Heart right ventricle (tissue), 16 donors: ENCODE results near the gene CALY. TPM values are rescaled to one million over a fixed set of nuclear protein-coding genes. Genes with fewer than 3 reads are reported as not detected.

Source experiments
- ATAC-seq, 8 donors: fragments of 200-7000 bp; cut with Tn5 transposase; one replicate each; pipeline ENCODE4 v1.9.1; 2020; ENCODE audit warnings: mild to moderate bottlenecking in 8 of 8, moderate library complexity in 8 of 8, moderate number of reproducible peaks in 1 of 8
- DNase-seq, 2 donors: peaks; one replicate each; pipeline ENCODE4 v3.0.0-alpha.2; 2020
- H3K27ac ChIP-seq, 10 donors: fragments of 200-600 bp; sonication (generic) in 2 of 10; one replicate each; pipeline versions ENCODE4 v1.5.0 to v1.8.0; 2020 to 2022; ENCODE audit warnings: mild to moderate bottlenecking in 3 of 10
- H3K27me3 ChIP-seq, 7 donors: fragments of 200-600 bp; one replicate each; pipeline ENCODE4 v1.8.0; 2021 to 2022; ENCODE audit warnings: mild to moderate bottlenecking in 2 of 7
- H3K36me3 ChIP-seq, 9 donors: fragments of 200-600 bp; sonication (generic) in 1 of 9; one replicate each; pipeline versions ENCODE4 v1.5.0 to v1.8.0; 2020 to 2022; ENCODE audit warnings: mild to moderate bottlenecking in 2 of 9
- H3K4me1 ChIP-seq, 9 donors: fragments of 200-600 bp; sonication (generic) in 1 of 9; one replicate each; pipeline versions ENCODE4 v1.5.0 to v1.8.0; 2020 to 2022; ENCODE audit warnings: mild to moderate bottlenecking in 4 of 9
- H3K4me3 ChIP-seq, 10 donors: fragments of 200-600 bp; sonication (generic) in 2 of 10; one replicate each; pipeline versions ENCODE4 v1.5.0 to v1.8.0; 2020 to 2022; ENCODE audit warnings: mild to moderate bottlenecking in 7 of 10, moderate library complexity in 2 of 10
- H3K9me3 ChIP-seq, 11 donors: fragments of 200-600 bp in 10 of 11; sonication (generic) in 2 of 11; one replicate each; pipeline versions ENCODE4 v1.5.0 to v1.8.0; 2013 to 2022; ENCODE audit warnings: mild to moderate bottlenecking in 2 of 11, control low read depth in 1 of 11, moderate library complexity in 1 of 11
- CTCF ChIP-seq, 9 donors: fragments of 200-600 bp; sonication (generic) in 2 of 9; IDR thresholded peaks; one replicate each; pipeline versions ENCODE4 v1.5.0 to v1.8.0; 2021 to 2022; ENCODE audit warnings: antibody characterized with exemption in 9 of 9, mild to moderate bottlenecking in 5 of 9, moderate library complexity in 1 of 9
- WGBS, 2 donors: extraction: QIAGEN DNeasy Blood & Tissue Kit; methylation state at CpG; one replicate each; pipeline ENCODE4 v1.1.7; 2013; ENCODE audit warnings: inconsistent platforms in 1 of 2; 5-methylcytosine and 5-hydroxymethylcytosine counted together
- intact Hi-C, 10 donors: fragments of 100-400 bp; cut with DNase I; formaldehyde crosslinking; loops; one replicate each; pipeline versions ENCODE4 v1.11.1 to v1.14.2; 2022
- polyA plus RNA-seq, 2 donors: library from polyadenylated mRNA; stranded (reverse); fragments of 200-250 nt; gene quantifications; one replicate each; pipeline ENCODE4 v1.2.3, GENCODE V29; 2013
- total RNA-seq, 10 donors: library from RNA; stranded (reverse); fragmentation: NEBNext Ultra II Directional in 3 of 10; extraction: Animal tissue kit (Norgen Biotek cat#: 25700) in 3 of 10; gene quantifications; one replicate each; pipeline versions ENCODE4 v1.2.1 to v1.2.4, GENCODE V29; 2021 to 2023
- donor health status: Arrhythmogenic right ventricular cardiomyopathy.
- donor health status: ischemic (EF 13 %, LVEDD 7.1; RV severe dilation, severe dysfunction).
- donor health status: healthy with polysubstance abuse.
- donor health status: DM: no; HTN: yes; CAD: no.
- donor health status: DM: no; HTN: no; CAD: no.
- donor health status: ischemic (EF 25% LVEDD 6.9; RV normal size, moderate dysfunction).
- donor health status: ischemic (EF 25% LVEDD 5.7; RV mildly dilated, moderate dysfunction).
- donor health status: healthy.
- donor health status: DM: yes; HTN: yes; CAD: no.
- donor health status: Ischemic cardiomyopathy.
- donor health status: ischemic (EF 35%, LVEDD 5.7; RV mildly dilated, moderate dysfunction).
- donor health status: nonischemic (EF 11% LVEDD 7.7; RV severe dilation, severe dysfunction).
- donor health status: DM: yes; HTN: yes; CAD: no.
- donor health status: PGD.
- donor health status: ischemic (EF 29% LVEDD 5.4; RV normal size, mild dysfunction).
- donor health status: nonischemic (EF 23%, LVEDD 6.1; RV moderate dilation, normal function).

The CALY gene
- total and polyA plus RNA-seq, 12 donors, result 0.09 to 0.77 TPM; not detected in 10

DNA sequence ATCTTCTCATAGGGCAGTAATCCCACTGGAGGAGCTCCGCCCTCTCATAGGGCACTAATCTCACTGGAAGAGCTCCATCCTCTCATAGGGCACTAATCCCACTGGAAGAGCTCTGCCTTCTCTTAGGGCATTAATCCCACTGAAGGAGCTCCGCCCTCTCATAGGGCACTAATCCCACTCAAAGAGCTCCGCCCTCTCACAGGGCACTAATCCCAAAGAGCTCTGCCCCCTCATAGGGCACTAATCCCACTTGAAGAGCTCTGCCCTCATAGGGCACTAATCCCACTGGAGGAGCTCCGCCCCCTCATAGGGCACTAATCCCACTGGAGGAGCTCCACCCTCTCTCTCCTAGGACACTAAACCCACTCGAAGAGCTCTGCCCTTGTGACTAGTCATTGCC lies 24.5 kb upstream of the CALY start:
- TF ChIP-seq CTCF (IDR thresholded peaks at IDR 0.05), result no peak
- no peaks in the 10 kb centered on the region for H3K27me3 ChIP-seq
- intact Hi-C loops, result no loop called here
- no peak overlapping the region for H3K27ac ChIP-seq
- WGBS, 2 donors, result 92 to 97% methylated on average over 5 of the region's 5 CpGs
- no peak for DNase-seq
- H3K36me3 ChIP-seq, result peaks cover 0 to 49% (median 21%) of the 10 kb centered on the region in 9 donors
- no peak for ATAC-seq
- H3K9me3 ChIP-seq, result peaks cover 0 to 6% (median 0%) of the 10 kb centered on the region in 11 donors
- H3K4me1 ChIP-seq, result peaks cover 4 to 29% (median 15%) of the 10 kb centered on the region in 9 donors
- H3K4me3 ChIP-seq, result no peak overlapping the region

DNA sequence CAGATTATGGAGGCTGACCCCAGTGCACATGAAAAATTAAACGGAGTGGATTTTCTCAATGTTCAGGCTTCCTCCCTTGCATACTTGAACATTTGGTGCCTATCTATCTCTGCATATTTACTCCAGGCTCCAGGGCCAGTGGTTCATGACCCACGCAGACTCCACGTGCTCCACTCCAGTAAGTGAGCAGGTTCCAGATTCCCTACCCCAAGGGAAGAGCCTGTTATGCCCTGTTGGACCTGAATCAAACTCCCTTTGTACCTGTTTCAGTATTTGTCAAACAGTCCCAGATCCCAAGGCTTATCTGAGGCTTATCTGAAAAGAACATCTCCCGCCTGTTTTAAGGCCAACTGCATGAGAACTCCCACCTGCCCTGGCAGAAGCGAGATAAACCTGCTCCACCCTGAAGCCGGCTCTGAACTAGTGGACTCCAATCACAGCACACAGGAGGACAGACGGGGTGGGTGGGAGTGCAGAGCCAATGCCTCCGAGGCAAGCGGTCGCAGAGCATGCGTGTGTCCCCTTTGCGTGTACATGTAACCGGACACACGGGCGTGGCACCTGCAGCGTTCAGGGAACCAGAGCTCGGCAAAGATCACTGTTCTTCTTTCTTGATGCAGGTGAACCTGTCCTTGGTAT lies 23.4 kb upstream of the CALY start:
- no peak overlapping the region for H3K27ac ChIP-seq
- no peak for TF ChIP-seq CTCF (IDR thresholded peaks at IDR 0.05)
- no peak for ATAC-seq
- H3K36me3 ChIP-seq, result peaks cover 0 to 38% (median 10%) of the 10 kb centered on the region in 9 donors
- WGBS, 2 donors, result 83 to 84% methylated on average over 17 of the region's 17 CpGs
- H3K4me1 ChIP-seq, result peaks cover 4 to 29% (median 15%) of the 10 kb centered on the region in 9 donors
- intact Hi-C loops, result no loop called here
- DNase-seq, result no peak
- H3K9me3 ChIP-seq, result peaks cover 0 to 6% (median 0%) of the 10 kb centered on the region in 11 donors
- H3K27me3 ChIP-seq, result no peaks in the 10 kb centered on the region
- H3K4me3 ChIP-seq, result no peak overlapping the region

- Histone ChIP-seq H3K9me3 (peaks cover 0 to 6% (median 0%) of the 10 kb centered on the region in 11 donors), H3K27me3 (no peaks in the 10 kb centered on the region), H3K27ac (peak overlapping the region in 1 of 10 donors; percentile 72), H3K4me3 (no peak overlapping the region), H3K4me1 (peaks cover 4 to 27% (median 15%) of the 10 kb centered on the region in 9 donors), H3K36me3 (peaks cover 0 to 32% (median 6%) of the 10 kb centered on the region in 9 donors)
- intact Hi-C loops, result no loop called here
- TF ChIP-seq CTCF (IDR thresholded peaks at IDR 0.05), result no peak
- DNase-seq, result no peak
- ATAC-seq, result peak in 1 of 8 donors; percentile 17
- 30 to 40% methylated on average over 6 of the region's 6 CpGs for WGBS, 2 donors
Observed at GRCh38 chr10:133359554-133359971, 22.9 kb upstream of the CALY start.

- no peak for TF ChIP-seq CTCF (IDR thresholded peaks at IDR 0.05)
- H3K4me1 ChIP-seq, result peaks cover 4 to 27% (median 15%) of the 10 kb centered on the region in 9 donors
- DNase-seq (no peak), ATAC-seq (peak in 1 of 8 donors; percentile 6)
- peaks cover 0 to 6% (median 0%) of the 10 kb centered on the region in 11 donors for H3K9me3 ChIP-seq
- 73 to 79% methylated on average over 11 of the region's 11 CpGs for WGBS, 2 donors
- peaks cover 0 to 26% (median 0%) of the 10 kb centered on the region in 9 donors for H3K36me3 ChIP-seq
- intact Hi-C loops, result no loop called here
- H3K27ac ChIP-seq, result peak overlapping the region in 7 of 10 donors; percentile 39 to 86 (median 47)
- no peaks in the 10 kb centered on the region for H3K27me3 ChIP-seq
- H3K4me3 ChIP-seq, result no peak overlapping the region
Observed at GRCh38 chr10:133358925-133359310, 22.2 kb upstream of the CALY start.
